GM12874 (cell line): ENCODE measurements around the gene TFE3.

Source experiments
- CTCF ChIP-seq: IDR thresholded peaks from 2 replicates; pipeline ENCODE4 v1.5.1; 2011; ENCODE audit warnings: low read depth, mild to moderate bottlenecking, control low read depth, low read length, moderate library complexity; ENCODE audit not compliant: insufficient read depth

Gene TFE3

GRCh38 chrX:49019050-49019449 lies 24.1 kb downstream of the TFE3 start:
- no peak for TF ChIP-seq CTCF

GRCh38 chrX:49003696-49004095 lies 39.5 kb downstream of the TFE3 start:
- TF ChIP-seq CTCF, result no peak

DNA sequence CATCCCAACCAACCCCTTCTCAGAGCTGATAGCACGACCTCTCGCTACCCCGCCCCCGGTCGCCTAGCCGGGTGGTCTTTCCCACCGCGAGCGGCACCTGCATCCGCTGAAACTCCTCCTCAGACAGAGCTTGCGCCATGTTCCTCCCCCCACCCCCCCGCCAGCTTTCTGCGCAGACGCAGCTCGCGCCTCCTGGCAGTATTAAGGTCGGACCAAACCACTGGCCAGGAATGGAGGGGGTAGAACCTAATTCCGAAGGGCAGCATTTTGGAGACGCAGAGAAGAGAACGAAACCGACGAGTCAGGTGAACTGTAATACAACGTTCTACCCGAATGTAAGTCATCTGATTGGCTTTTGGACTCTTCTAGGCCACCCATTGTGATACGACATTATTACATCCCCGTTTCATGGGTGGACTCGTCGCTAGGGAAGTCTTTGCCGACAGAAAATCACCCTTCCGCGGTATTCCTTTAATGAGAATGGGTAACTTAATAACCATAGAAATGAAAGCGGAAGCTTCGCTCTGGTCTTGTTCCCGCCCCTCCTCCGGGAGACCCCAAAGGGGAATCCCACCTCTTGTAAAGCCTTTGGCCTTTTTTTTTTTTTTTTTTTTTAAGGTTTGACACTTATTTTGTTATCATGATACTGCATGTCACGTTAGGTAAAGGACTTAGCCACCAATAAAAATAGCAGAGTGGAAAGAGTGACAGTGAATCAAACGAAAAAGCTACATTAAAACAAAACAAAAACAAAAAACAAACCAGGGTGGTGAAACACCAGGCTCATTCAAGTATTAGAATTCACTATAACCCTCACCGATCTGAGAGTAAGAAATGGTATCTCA lies 40.8 kb downstream of the TFE3 start, which contains the start of gene GRIPAP1:
Gene GRIPAP1 (minus strand): TSS at position 174 of the 845 bp plus-strand sequence. CDS start 35 bp downstream, at position 139.
- no peak for TF ChIP-seq CTCF

GRCh38 chrX:49001521-49002090 lies 41.6 kb downstream of the TFE3 start:
- no peak for TF ChIP-seq CTCF

- TF ChIP-seq CTCF, result no peak
These were observed 42.5 kb downstream of the TFE3 start for GRCh38 chrX:49000636-49001035.

- TF ChIP-seq CTCF, result no peak
These were observed 44.1 kb downstream of the TFE3 start for GRCh38 chrX:48999030-48999429.

DNA sequence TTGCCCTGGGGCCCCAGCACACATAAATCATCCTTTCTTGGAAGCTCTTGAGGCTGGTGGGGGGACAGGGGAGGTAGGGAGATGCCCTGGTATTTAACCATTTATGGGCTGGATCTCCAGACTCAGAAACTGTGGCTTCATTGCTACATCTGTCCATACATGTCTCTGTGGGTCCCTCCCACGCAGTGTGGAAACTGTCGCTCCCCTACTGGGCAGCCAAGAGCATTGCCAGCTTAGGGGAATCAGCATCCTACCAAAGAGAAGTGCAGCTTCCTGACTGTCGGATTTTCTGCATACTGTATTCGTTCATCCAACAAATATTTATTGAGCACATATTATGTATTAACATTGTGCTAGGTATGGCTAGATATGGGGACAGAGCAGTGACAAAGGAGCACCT lies 44.8 kb downstream of the TFE3 start:
- TF ChIP-seq CTCF, result no peak
